IPS DF 6.9 (cell line): ENCODE data around the gene KIAA2012.
"Not testable (repeated sequence)": the region's sequence is repeated elsewhere in the genome, so short reads cannot be mapped to it uniquely, and the experiment has no call there.

Experiments
- DNase-seq: peaks from one replicate; pipeline ENCODE4 v3.0.0-alpha.2; 2013; ENCODE audit warnings: low read depth, low spot score
- H3K27ac ChIP-seq: one replicate; pipeline ENCODE4 v1.5.1; 2013; ENCODE audit warnings: low read length, control low read depth
- H3K27me3 ChIP-seq: 2 replicates; pipeline ENCODE4 v1.6.1; 2013; ENCODE audit warnings: mild to moderate bottlenecking, low read length; ENCODE audit not compliant: control insufficient read depth, insufficient read depth
- H3K36me3 ChIP-seq: 2 replicates; pipeline ENCODE4 v1.6.1; 2013; ENCODE audit warnings: low read length; ENCODE audit not compliant: control insufficient read depth, insufficient read depth
- H3K4me1 ChIP-seq: 2 replicates; pipeline ENCODE4 v1.6.1; 2013; ENCODE audit warnings: low read length; ENCODE audit not compliant: control insufficient read depth, insufficient read depth
- H3K4me3 ChIP-seq: 2 replicates; pipeline ENCODE4 v1.5.1; 2013; ENCODE audit warnings: mild to moderate bottlenecking, low read length
- H3K9me3 ChIP-seq: 2 replicates; pipeline ENCODE4 v1.6.1; 2013; ENCODE audit warnings: low read length, inconsistent platforms; ENCODE audit not compliant: control insufficient read depth, insufficient read depth
- WGBS: extraction: QIAGEN DNeasy Blood & Tissue Kit; methylation state at CpG from one replicate; pipeline ENCODE4 v1.1.7; 2013; ENCODE audit warnings: mixed read lengths, missing lambda C conversion rate; ENCODE audit not compliant: insufficient read length, insufficient coverage; 5-methylcytosine and 5-hydroxymethylcytosine counted together

KIAA2012 gene

GRCh38 chr2:202237787-202238233, 164.8 kb downstream of the KIAA2012 start:
- peak overlapping the region; percentile 79 for H3K4me3 ChIP-seq
- no peak overlapping the region for H3K27ac ChIP-seq
- H3K9me3 ChIP-seq, result no peaks in the 10 kb centered on the region
- WGBS, result no CpG with 5 or more reads among the region's 30 CpGs
- no peaks in the 10 kb centered on the region for H3K4me1 ChIP-seq
- no peaks in the 10 kb centered on the region for H3K27me3 ChIP-seq
- H3K36me3 ChIP-seq, result no peaks in the 10 kb centered on the region
- DNase-seq, result no peak

GRCh38 chr2:202238234-202239197, 165.5 kb downstream of the KIAA2012 start, which contains the start of gene SUMO1:
TSS of gene SUMO1 (minus strand) at chr2:202238597. CDS start at chr2:202238451, 146 bp downstream.
- peak; percentile 92 for DNase-seq
- Histone ChIP-seq H3K36me3 (no peaks in the 10 kb centered on the region), H3K4me3 (peak within 1 kb of the TSS; percentile 79), H3K9me3 (no peaks in the 10 kb centered on the region), H3K27ac (no peak within 1 kb of the TSS), H3K27me3 (no peaks in the 10 kb centered on the region), H3K4me1 (no peaks in the 10 kb centered on the region)
- no CpG with 5 or more reads among the region's 54 CpGs for WGBS

GRCh38 chr2:202247710-202248109, 174.7 kb downstream of the KIAA2012 start:
- not testable (repeated sequence) for H3K9me3 ChIP-seq, DNase-seq, H3K36me3 ChIP-seq, H3K4me3 ChIP-seq, H3K27me3 ChIP-seq, H3K27ac ChIP-seq, H3K4me1 ChIP-seq
- no CpG with 5 or more reads among the region's 5 CpGs for WGBS

GRCh38 chr2:202249521-202250253, 176.6 kb downstream of the KIAA2012 start:
- WGBS, result no CpG with 5 or more reads among the region's 10 CpGs
- peaks cover 2% of the 10 kb centered on the region; the same call in 1 of the 2 replicates for H3K4me1 ChIP-seq
- H3K36me3 ChIP-seq, result no peaks in the 10 kb centered on the region
- DNase-seq, result peak; percentile 80
- no peaks in the 10 kb centered on the region for H3K9me3 ChIP-seq
- no peaks in the 10 kb centered on the region for H3K27me3 ChIP-seq
- no peak overlapping the region for H3K27ac ChIP-seq
- H3K4me3 ChIP-seq, result no peak overlapping the region

GRCh38 chr2:202251494-202251893, 178.4 kb downstream of the KIAA2012 start:
- Histone ChIP-seq H3K4me1 (peaks cover 2% of the 10 kb centered on the region; the same call in 1 of the 2 replicates), H3K27ac (no peak overlapping the region), H3K9me3 (no peaks in the 10 kb centered on the region), H3K27me3 (no peaks in the 10 kb centered on the region), H3K36me3 (no peaks in the 10 kb centered on the region), H3K4me3 (no peak overlapping the region)
- no CpG with 5 or more reads among the region's 5 CpGs for WGBS
- no peak for DNase-seq
